M059J (cell line): ENCODE data around the gene EVI5. TPM values are rescaled to one million over a fixed set of nuclear protein-coding genes. Genes with fewer than 3 reads are reported as not detected.
A peak's percentile ranks its signal among the peaks of the same experiment; 100 is the strongest.
"Not testable (repeated sequence)": the region's sequence is repeated elsewhere in the genome, so short reads cannot be mapped to it uniquely, and the experiment has no call there.

ENCODE experiments used
- DNase-seq: peaks from one replicate; pipeline ENCODE4 v3.0.0-alpha.2; 2012; ENCODE audit warnings: low read depth
- total RNA-seq: library from RNA; depleted of rRNA; stranded (reverse); fragments of >200 nt; shearing (Covaris generic); gene quantifications from 2 replicates; pipeline ENCODE4 v1.2.3, GENCODE V29; 2014

The EVI5 gene
- total RNA-seq, 1 experiment from 2014 or later: 7.7 TPM

- DNase-seq: peak; percentile 31
Measured at GRCh38 chr1:92577261-92577895, 207.5 kb downstream of the EVI5 start.

- no peak for DNase-seq
Measured at GRCh38 chr1:92575123-92575522, 209.8 kb downstream of the EVI5 start.

- DNase-seq: no peak
Measured at GRCh38 chr1:92572520-92572919, 212.4 kb downstream of the EVI5 start.

GRCh38 chr1:92571578-92571977 is 213.3 kb downstream of the EVI5 start:
- DNase-seq: no peak

- no peak for DNase-seq
Measured at GRCh38 chr1:92567211-92567868, 217.6 kb downstream of the EVI5 start.

- DNase-seq: no peak
Measured at GRCh38 chr1:92563457-92564216, 221.3 kb downstream of the EVI5 start.

GRCh38 chr1:92556350-92556749 is 228.6 kb downstream of the EVI5 start:
- no peak for DNase-seq

GRCh38 chr1:92554216-92554615 is 230.7 kb downstream of the EVI5 start:
- no peak for DNase-seq

- DNase-seq: no peak
Measured at GRCh38 chr1:92551916-92552315, 233.0 kb downstream of the EVI5 start.

- peak; percentile 17 for DNase-seq
Measured at GRCh38 chr1:92544756-92545165, 240.1 kb downstream of the EVI5 start.

GRCh38 chr1:92543131-92544055 is 241.5 kb downstream of the EVI5 start:
- no peak for DNase-seq

GRCh38 chr1:92538413-92539061 is 246.4 kb downstream of the EVI5 start:
- peak; percentile 69 for DNase-seq

- DNase-seq: peak; percentile 60
Measured at GRCh38 chr1:92538048-92538412, 246.9 kb downstream of the EVI5 start.

- peak; percentile 66 for DNase-seq
Measured at GRCh38 chr1:92536980-92537884, 247.7 kb downstream of the EVI5 start.

GRCh38 chr1:92536211-92536979 is 248.5 kb downstream of the EVI5 start:
- DNase-seq: no peak

GRCh38 chr1:92532371-92532770 is 252.5 kb downstream of the EVI5 start:
- not testable (repeated sequence) for DNase-seq

GRCh38 chr1:92531939-92532338 is 253.0 kb downstream of the EVI5 start:
- DNase-seq: not testable (repeated sequence)

GRCh38 chr1:92527670-92528069 is 257.2 kb downstream of the EVI5 start:
- no peak for DNase-seq

- DNase-seq: not testable (repeated sequence)
Measured at GRCh38 chr1:92524944-92525590, 259.8 kb downstream of the EVI5 start.
